HG03354 (cell line): ENCODE data around the gene CBL.

ENCODE experiments used
- ATAC-seq: cut with Tn5 transposase; IDR thresholded peaks from one replicate; pipeline ENCODE4 v1.9.1; 2021; ENCODE audit warnings: mild to moderate bottlenecking; ENCODE audit not compliant: unreplicated experiment, poor library complexity, severe bottlenecking

Gene CBL

GRCh38 chr11:119320240-119320775 lies 114.2 kb downstream of the CBL start:
- no peak for ATAC-seq

DNA sequence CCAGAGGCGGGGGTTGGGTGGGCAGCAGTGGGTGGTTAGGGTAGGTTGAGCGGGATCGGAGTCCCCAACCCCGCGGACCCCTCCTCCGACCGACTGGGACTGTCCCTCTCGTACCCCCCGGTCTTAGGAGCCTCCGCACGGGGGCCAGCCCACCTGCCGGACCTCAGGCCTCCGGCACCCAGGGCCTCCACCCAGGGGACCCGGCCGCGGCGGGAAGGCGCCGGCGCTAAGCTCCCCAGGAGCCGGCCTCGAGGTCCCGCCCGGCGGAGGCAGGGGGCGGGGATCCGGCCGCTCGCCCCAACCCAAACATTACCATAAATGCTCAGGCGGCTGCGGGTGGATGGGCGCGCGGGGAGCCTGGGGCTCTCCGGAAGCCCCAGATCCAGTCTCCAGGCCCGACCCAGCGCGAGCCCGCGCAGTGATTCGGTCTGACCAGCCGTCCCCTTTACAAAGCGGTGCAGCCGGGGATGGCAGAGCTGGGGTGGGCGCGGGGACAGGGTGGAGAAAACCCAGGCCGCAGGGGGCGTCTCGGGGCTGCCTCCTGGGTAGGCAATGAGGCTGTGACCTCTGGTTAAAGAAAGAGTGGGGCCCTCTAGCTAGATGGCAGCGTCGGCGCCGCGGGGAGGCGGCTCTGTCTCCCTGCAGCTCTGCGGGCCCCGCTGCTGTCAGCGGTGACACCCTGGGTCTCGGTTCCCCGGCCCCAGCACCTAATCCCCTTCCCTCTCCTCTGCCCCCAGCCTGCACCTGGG lies 114.8 kb downstream of the CBL start:
- ATAC-seq, result peak; percentile 56

DNA sequence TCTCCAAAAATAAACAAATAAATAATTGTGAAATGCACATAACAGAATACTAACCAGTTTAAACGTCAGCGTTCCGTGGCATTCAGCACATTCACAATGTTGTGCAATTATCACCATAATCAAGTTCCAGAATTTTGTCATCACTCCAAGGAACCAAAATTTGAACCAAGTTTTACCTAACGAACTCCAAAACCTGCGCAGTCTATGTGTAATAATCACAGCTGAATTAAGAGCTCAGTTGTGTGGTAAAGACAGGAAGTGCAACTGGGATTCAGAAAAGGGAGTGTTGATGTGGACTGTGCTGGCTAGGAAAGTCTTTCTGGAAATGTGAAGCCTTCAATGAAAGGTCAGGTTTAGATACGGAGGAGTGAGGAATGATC lies 116.2 kb downstream of the CBL start:
- no peak for ATAC-seq

DNA sequence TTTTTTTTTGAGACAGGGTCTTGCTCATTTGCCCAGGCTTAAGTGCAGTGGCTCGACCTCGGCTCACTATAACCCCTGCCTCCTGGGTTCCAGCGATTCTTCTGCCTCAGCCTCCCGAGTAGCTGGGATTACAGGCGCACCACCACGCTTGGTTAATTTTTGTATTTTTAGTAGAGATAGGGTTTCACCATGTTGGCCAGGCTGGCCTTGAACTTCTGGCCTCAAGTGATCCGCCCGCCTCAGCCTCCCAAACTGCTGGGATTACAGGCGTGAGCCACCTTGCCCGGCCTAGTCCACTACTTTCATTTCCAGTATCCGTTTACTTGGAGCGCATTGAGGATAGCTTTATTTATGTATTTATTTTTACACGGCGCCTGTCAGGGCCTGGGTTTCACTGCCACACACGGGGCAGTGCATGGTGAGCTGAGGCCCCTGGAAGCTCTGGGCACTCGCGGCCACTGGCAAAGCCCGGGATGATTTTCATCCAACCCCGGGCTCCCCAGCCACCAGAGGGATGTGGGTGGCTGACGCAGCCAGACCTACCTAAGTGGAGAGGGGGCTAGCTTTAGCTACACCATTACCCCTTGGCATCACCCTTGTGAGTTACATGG lies 116.9 kb downstream of the CBL start:
- ATAC-seq, result no peak

DNA sequence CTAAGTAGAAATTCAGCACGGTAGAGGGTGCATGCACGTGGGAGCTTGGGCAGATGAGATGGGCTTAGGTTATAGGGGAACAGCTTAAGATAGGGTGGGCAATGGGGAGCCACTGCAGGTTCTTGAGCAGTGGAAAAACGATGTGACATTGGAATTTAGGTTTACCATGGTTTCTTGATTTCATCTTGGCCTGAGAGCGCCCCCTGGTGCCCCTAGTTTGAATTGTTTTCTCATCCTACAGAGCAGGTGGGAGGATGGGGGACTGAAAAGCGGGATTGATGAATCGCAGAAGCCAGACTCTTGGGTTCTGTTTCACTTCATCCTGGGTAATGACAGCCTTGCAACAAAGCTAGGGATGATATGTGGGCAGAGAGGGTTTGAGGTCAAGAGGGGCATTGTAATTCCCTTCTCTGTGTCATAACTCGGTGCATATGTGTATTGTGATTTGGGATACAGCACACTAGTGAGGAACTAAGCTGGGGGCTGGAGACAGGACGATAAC lies 117.4 kb downstream of the CBL start:
- no peak for ATAC-seq

DNA sequence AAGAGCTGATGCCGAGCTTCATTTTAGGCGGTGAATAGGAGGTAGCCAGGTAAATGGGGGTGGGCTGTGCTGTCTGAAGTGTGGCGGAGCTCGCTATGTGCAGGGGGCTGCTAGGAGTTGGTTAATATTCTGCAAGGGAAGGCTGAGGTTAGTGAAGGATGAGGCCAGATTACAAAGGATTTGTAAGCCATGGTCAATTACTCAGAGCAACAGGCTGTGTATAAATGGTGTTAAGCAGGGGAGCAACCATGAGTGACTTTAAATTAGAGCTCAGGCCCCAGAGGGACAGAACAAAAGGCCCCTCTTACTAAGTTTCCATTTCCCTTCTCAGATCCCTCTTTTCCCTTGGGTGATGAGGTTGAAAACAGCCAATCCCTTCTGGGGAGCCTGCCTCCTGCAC lies 118.0 kb downstream of the CBL start:
- ATAC-seq, result no peak

- no peak for ATAC-seq
These were observed 123.2 kb downstream of the CBL start for GRCh38 chr11:119329320-119329719.

- ATAC-seq, result no peak
These were observed 124.1 kb downstream of the CBL start for GRCh38 chr11:119330237-119330636.

DNA sequence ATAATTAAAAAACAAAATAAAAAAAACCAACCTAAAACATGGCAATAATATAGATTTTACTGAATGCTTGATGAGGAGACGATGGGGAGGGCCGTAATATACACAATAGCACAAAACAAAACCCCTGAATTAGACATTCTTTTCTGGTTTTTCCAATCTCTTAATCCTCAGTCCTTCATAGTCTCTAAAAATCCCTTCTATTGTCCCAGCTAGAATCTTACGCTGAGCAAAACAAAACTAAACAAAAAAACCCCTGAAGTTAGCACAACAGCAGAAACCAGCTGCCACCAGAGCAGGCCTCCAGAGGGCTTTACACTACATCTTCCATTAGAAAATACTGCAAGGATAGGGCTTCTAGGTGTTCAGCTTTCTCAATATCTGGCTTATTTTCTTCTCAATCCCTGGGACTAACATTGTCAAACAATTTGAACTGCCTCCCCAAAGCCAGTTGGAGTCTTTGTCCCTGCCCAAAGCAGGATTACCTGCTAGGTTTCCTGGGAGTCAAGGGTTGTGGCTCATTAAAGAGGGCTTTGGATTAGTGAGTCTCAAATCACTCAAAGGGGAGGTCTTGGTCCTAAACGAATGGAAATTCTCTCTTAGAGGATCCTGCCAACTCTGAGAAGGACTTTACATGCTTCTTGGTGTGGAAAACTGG lies 126.1 kb downstream of the CBL start:
- ATAC-seq, result no peak

DNA sequence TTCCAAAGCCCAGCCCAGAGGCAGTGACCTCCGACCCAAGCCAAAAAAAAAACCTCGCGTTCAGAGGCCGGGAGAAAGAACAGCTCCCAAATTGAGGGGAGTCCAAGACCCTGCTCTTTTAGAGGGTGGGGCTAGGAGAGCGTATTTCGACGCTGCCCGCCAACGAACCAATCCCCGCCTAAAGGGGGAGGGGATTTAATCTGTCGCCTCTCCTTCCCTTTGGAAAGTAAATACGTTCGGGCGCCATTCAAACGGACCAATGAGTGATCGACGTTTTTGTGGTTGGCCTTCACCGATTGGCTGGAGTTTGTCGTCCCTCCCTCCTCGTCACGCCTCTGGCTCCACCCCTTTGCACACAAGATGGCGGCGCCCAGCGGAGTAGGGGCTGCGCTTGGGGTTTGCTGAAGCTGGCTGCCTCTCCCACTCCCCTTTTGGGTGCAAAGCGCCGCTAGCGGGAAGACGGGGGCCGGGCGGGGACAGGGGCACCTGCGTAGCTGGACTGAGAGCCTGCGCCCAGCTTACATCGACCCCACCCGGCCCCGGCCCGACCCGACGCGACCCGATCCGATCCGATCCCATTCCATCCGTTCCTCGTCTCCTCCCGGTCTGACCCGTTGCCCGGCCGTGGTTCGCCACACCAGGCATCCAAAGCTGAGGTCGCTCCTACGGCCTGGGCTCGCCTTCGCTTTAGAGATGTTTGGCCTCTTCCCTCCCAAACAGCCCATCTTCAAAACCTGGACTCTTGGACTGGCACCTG lies 128.2 kb downstream of the CBL start, which contains the start of gene RNF26:
RNF26 (plus strand) TSS at position 354 of the 757 bp plus-strand sequence. CDS start 596 bp downstream, outside the sequence.
- peak; percentile 95 for ATAC-seq

- ATAC-seq, result no peak
These were observed 129.0 kb downstream of the CBL start for GRCh38 chr11:119335091-119335654.

DNA sequence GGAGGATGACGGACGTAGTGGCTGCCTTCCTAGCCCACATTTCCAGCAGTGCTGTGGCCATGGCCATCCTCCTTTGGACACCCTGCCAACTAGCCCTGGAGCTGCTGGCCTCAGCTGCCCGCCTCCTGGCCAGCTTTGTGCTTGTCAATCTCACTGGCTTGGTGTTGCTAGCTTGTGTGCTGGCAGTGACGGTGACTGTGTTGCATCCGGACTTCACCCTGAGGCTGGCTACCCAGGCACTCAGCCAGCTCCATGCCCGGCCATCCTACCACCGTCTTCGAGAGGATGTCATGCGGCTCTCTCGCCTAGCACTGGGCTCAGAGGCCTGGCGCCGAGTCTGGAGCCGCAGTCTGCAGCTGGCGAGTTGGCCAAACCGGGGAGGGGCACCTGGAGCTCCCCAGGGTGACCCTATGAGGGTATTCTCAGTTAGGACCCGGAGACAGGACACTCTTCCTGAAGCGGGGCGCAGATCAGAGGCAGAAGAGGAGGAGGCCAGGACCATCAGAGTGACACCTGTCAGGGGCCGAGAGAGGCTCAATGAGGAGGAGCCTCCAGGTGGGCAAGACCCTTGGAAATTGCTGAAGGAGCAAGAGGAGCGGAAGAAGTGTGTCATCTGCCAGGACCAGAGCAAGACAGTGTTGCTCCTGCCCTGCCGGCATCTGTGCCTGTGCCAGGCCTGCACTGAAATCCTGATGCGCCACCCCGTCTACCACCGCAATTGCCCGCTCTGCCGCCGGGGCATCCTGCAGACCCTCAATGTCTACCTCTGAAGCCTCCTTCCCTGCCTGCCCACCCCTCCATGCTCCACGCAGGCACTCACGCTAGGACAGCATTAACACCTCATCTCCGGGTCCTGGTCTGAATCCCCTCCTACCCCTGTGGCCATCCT lies 129.8 kb downstream of the CBL start:
- no peak for ATAC-seq

GRCh38 chr11:119336744-119337469 lies 130.8 kb downstream of the CBL start:
- no peak for ATAC-seq

DNA sequence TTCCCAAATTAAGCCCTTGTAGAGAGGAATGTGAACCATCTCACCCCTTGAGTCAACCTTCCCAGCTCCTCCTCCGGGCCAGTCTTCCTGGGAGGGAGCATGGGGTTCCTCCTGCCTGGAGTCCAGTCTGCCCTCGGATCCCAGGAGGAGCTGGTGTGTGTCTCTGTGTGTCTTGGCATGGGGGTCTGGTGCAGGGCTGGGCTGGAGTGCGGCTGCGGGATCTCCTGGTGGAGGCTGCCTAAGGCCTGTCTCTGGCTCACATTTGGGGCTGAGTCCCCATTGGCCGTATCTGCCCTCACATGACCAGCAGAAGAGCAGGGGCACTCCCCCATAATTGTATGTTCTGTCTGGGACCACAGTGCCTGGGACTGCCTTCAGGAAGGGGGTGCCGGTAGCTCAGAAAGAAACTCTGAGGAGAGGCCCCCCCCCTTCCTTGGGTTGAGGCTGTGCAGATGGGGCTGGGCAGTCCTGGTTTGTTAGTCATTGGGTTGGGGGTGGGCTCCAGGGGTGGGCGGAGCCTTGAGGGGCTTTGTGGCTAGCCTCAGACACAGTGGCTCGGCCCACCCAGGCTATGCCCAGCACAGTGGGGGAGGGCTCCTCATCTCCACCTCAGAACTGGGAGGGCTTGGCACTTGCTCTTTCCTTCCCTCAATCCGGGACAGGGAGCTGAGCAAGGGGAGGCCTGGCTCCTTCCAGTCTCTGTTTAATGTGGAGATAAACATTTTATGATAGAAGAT lies 131.6 kb downstream of the CBL start:
- no peak for ATAC-seq

- peak; percentile 29 for ATAC-seq
These were observed 132.3 kb downstream of the CBL start for GRCh38 chr11:119338318-119338890.

DNA sequence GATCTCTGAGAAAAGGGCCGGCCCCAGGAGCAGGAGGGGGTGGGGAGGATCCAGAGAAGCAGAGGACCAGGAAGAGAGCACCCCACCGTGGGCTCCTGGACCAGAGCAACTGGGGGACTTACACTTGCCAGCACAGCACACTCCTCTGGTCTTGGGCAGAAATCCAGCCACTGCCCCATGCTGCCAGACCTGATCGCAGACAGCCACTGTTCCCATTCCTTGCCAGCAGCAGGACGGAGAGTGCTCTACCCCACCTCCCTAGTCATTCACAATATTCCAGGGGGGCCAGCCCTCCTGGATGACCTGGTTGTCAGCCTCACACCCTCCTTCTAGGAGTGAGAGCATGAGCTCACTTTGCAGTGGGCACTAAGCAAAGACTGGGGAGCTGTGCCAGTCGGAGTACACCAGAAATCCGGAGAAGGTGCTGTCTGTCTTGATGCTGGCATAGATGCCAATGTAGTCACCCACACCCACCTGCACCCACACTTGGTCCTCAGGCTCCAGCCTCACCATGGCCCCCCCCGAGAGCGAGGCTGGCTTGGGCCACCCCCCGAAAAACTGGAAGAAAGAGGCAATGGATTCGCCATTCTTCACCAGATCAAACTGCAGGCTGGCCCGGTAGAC lies 132.9 kb downstream of the CBL start:
- ATAC-seq, result no peak
